HG03039 (cell line): Measurements from ENCODE around the gene BRINP2.

ENCODE experiments used
- ATAC-seq: cut with Tn5 transposase; IDR thresholded peaks from one replicate; pipeline ENCODE4 v1.9.1; 2021; ENCODE audit warnings: mild to moderate bottlenecking, moderate library complexity; ENCODE audit not compliant: unreplicated experiment

The BRINP2 gene

DNA sequence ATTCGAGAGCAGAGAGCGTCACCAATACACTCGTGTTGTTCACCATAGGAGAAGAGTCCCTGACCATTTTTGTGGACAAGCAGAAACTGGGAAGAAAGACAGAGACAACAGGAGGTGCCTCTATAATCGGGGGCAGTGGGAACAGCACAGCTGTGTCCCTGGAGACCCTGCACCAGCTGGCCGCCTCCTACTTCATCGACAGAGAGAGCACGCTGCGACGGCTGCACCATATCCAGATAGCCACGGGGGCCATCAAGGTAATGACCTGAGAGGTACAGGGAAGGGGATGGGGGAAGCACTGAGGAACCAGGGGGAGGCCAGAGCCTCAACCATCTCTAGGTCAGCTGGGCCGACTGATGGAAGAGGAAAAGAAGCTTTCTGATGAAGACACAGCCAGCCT is 86.4 kb downstream of the BRINP2 start:
- ATAC-seq = no peak

DNA sequence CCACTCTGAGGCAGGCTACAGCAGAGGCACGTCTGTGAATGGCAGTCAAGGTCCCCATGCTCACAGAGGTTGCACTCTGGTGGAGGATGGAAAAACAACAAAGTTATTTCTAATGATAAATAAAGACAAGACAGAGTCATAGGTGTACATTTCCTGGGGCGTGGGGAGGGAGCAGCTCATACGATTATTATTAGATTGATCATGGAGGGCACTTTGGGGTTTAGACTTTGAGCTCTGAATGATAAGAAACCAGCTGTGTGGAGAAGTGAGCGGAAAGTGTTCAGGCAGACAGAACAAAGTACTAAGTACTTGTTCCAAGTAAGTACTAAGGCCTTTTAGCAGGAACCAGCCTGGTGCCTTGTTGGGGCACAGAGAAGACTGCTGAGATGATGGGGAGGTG is 86.8 kb downstream of the BRINP2 start:
- no peak for ATAC-seq

DNA sequence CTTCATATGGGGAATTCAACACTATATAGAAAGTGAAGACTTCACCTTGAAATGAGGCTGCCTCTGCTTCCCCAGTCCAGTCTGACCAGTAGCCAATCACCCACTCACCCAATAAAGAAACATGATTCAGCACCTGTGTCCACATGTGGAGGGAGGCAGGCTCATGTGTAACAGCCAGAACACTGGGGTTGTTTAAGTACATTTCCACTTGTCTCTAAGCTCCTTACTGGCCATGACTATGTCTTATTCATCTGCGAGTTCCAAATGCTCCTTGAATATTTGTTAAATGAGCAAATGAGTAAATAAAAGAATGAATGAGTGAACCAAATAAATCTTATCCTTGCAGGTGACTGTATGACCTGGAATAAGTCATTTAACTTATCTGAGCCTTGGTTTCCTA is 100.1 kb downstream of the BRINP2 start:
- no peak for ATAC-seq

DNA sequence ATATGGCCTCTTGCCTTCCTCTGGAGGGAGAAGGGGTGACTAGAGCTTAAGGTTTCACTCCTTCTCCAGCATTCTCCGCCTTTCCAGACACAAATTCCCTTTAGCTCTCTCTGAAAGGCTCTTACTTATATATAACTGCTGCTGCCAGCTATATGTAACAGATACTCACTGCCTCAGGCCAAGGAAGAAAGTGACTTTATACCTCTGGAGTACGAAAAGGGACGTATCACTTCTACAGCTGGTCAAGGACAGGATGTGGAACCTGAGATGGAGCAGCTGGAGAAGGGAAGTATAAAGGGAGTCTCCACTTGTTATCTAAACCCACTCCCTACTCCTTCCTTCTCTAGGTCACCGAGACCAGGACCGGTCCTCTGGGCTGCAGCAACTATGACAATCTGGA is 102.4 kb downstream of the BRINP2 start:
- ATAC-seq = no peak

DNA sequence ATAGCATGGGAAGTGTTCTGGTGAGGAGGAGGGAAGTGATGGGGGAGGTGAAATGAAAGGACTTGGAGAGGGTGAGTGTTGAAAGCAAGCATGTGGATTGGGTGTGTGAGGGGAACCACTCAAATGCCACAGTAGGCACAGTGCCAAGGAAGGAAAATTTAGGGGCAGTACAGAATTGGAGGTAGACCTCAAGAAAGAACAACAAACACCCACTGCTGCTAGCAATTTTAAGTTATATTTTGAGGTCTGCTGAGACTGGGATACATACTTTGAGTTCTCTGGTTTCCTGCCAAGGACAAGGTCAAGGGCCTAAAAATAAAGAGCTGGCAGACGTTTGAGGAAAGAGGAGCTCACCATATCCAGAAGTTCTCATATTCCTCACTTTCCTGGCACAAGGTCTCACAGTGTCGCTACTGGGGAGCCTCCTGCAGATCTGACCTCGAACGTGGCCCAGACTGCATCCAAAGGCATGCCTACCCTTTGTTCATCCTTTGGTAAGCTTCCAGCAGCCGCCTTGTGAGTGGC is 104.0 kb downstream of the BRINP2 start:
- ATAC-seq = no peak

DNA sequence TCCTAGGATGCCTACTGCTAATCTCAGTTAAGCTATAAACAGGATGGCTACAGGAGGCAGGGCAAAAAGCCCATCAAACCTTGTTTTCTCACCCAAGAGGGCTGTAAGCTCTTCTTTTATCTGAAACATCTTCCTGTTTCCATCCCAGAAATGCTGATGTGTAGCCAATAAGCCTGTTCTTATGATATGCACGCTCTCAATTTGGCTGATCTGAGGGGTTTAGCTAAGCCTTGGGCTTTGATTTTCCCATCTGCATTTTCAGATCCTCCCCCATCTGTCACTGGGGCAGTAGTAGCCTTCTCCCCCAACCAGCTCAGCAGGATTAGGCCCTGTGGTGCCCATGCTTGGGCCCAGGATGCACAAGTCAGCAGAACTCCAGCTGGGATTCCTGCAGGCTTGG is 105.0 kb downstream of the BRINP2 start:
- no peak for ATAC-seq

DNA sequence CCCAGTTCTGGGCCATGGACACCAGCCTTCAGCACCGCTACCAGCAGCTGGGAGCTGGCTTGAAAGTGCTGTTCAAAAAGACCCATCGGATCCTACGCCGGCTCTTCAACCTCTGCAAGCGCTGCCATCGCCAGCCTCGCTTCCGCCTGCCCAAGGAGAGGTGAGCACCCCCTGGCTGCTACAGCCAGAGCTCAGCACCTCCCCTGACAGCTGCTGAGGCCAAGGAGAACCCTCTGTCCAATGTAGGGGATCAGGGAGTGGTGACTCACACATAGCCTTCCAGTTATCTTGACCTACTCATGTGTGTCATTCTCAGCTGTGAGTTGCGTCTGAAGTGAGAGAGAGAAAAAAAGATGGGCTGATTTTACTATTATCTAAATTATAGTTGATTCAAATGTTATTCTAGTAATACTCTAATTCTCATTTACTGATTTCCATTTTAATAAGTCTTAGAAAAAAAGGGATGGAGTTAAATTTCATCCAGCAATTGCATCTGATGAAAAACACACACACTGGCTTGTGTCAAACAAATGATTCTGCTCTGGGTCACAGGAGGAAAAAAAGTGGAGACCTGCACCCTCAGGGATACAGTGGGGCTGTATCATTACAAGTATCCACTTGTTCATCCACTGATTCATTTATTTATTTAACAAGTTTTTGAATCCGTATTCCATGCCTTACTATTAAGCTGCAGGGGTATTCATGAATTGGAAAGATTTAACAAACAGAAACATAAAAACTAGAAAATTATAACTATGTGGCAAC is 108.0 kb downstream of the BRINP2 start:
- no peak for ATAC-seq

DNA sequence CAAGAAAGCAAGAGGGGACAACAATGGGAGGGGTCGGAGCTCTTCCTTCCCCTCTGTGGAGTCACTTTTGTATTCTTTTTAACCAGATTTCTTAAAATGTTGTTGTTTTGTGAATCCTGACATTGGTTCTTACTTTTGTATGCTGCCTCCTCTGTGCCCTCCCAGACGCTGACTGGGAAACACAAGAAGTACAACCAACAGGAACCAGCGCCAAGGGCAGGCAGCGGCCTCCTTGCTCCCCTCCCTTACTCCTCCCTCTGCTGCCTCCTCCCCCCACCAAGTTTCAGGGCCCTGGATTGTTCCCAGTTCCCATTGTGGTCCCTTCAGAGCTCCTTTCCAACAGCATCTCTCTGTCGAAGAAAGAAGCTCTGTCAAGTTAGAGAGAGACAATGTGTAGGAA is 111.1 kb downstream of the BRINP2 start:
- no peak for ATAC-seq

DNA sequence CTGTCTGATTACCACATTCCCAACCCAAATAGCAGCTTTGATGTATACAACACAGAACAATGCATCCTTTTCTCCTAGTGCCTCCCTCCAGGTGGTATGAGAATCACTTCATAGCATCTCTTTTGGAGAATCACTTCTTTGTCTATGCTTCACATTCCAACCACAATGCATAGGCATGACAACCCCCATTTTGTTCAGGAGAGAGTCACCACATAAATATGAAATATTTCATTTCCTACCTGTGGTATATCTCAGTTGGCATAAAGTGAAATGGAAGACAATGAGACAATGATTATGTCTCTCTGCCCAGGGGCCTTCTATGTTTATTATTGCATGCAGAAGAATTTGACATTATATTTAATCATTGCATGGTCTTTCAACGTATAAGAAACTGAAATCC is 112.2 kb downstream of the BRINP2 start:
- no peak for ATAC-seq

DNA sequence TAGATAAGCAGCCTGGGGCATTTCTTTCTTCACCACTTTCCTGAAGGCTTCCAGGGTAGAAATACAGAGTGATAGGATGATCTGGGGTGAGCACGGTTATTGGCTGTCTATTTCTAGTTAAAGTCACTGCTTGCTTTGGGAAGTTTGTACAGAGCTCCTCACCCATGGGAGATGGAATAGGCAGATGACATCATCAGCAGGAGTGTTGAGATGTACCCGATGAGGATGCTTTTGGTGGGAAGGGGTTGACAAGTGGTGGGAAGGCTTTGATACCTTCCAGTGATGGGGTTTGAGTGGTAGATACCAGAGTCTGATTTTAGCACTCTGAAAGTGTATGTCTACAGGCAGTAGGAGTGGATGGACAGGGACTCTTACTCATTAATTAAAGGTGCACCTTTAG is 112.6 kb downstream of the BRINP2 start:
- ATAC-seq = no peak

DNA sequence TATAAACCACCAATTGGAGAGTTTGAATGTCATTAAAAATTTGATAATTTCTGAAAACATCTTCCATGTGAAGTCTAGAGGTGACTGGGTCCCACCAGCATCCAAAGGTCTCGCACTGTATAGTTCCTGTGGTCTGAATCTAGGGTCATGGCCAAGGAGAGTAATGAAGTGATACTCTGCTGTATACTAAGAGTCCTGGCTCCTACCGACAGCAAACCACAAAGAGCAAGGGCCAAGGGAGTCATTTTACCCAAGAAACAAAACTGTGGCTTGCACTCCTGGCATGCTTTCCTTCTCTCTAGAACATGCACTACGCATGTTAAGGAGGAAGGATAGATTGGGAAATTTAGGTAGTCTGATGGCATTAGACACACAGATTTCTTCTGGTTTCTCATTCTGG is 115.6 kb downstream of the BRINP2 start:
- no peak for ATAC-seq

DNA sequence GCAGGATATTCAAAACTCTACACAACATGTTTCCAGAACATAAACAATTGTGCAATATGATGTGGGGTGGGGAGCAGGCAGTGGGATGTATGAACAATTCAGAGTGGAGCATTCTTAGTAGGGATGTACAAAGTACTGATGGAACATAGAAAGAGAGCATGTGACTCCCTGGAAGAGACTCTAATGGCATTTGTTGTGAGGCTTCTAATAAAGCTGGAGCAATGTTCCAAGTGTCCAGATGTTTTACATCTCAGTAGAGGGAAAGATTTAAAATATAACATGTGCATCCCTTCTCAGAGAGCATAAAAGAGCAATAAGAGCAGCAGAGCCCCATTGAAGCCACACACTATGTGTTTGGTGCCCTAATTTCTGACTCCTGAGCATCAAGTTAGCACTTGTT is 116.5 kb downstream of the BRINP2 start:
- ATAC-seq = no peak

DNA sequence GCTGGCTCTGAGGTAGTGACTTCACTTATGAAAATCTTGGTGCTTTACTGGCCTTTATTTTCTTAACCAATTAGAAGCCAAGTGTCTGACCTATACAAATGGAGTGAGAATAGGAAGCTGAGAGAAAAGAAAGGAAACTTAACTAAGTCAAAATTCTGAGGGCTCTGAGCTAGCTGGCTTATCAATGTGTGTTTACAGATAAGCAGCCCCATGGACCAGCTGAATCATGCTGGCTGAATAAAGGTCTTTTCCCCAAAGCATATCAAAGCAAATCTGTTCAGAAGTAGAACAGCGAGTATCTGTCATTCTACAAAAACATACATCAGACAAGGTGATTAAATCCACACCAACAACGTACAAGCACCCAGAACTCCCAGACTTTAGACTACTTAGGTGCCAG is 117.2 kb downstream of the BRINP2 start:
- ATAC-seq = no peak

DNA sequence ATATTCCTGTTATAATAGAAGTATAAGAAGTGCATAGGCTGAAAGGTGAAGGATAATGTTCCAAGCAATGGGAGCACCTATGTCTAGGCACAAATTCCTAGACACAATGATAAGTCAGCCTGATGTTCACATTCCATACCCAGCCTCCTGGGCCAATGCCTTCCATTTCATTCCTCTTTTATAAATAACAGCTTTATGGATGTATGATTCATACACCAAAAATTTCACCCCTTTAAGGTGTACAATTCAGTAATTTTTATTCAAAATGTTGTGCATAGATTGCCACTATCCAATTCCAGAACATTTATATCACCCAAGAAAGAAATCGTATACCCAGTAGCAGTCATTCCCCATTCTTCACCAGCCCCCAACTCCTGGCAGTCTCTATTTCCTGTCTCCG is 118.8 kb downstream of the BRINP2 start:
- no peak for ATAC-seq

DNA sequence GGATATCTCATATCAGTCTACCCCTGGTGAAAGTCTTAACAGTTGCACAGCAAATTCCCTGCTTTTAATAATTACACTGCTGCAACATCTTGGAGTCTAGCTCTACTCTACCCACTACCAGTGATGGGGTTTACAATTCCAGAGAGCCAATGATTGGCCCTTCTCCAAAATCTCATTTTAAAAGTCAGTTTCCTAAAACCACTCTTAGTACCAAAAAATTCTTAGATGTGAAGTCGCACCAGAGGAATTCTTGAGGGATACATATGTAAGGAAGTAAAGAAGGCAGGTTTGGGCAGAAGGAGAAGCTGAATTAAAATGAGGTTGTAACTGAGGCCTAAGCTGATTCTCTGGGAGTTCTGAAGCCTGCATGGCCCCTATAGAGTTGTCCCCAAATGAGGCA is 129.7 kb downstream of the BRINP2 start:
- no peak for ATAC-seq

DNA sequence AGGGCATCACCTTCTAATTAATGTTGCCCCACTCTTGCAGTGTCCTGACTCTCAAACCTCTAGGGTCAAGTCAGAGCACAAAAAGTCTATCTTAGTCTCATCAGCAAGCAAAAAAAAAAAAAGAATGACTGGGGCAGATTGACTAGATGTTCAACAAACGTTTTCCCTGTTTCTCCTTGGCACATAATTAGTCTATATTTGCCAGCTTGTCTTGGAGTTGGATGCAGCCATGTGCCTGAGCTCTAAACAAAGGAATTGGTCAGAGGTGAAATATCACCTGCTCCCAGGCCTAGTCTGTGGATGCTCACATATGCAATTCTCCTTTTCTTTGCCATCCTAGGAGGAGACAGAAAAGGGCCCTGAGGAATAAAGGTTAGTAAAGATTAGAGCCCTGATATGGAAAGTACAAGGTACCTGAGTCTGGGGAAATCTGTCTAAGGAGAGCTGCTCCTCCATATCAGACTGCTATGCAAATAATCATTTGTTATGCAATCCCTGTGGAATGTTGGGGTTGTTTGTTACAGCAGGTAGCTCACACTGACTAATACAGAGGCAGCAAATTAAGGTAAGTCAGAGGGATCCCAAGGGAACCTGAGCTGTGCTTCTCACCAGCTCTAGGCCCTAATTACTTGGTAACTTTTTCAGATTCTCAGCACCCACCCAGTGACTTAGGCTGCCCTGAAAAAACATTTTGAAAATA is 130.8 kb downstream of the BRINP2 start:
- ATAC-seq = no peak

DNA sequence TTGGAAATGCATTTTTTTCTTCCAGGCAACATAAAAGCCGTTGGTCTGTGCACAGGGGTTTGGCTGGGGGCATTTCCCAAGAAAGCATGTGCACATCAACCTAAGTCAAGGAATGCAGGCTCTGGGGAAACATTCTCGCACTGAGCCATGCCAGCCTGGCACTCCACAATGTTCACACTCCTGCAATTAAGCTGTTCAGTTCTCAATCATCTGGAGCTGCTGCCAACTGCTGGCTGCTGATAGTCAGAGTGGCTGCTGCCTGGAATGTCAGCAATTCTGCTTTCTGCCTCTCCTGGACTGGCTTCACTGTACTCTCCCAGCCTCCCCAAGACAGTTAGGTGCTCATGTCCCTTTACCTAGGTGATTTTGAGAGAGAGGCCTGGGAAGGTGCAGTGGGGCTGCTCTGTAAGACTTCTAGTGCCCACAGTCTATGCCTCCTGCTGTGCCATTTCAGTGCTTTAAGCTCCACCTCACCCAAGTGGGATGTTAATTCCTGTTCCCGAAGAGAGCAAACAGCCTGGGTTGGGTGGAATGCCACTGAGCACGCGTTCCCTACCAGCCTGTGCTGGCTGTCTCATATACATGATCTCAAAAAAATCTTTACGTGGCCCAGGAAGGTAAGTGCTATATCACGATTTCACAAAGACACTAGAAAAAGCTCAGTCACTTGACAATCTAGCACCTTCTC is 131.7 kb downstream of the BRINP2 start:
- no peak for ATAC-seq

DNA sequence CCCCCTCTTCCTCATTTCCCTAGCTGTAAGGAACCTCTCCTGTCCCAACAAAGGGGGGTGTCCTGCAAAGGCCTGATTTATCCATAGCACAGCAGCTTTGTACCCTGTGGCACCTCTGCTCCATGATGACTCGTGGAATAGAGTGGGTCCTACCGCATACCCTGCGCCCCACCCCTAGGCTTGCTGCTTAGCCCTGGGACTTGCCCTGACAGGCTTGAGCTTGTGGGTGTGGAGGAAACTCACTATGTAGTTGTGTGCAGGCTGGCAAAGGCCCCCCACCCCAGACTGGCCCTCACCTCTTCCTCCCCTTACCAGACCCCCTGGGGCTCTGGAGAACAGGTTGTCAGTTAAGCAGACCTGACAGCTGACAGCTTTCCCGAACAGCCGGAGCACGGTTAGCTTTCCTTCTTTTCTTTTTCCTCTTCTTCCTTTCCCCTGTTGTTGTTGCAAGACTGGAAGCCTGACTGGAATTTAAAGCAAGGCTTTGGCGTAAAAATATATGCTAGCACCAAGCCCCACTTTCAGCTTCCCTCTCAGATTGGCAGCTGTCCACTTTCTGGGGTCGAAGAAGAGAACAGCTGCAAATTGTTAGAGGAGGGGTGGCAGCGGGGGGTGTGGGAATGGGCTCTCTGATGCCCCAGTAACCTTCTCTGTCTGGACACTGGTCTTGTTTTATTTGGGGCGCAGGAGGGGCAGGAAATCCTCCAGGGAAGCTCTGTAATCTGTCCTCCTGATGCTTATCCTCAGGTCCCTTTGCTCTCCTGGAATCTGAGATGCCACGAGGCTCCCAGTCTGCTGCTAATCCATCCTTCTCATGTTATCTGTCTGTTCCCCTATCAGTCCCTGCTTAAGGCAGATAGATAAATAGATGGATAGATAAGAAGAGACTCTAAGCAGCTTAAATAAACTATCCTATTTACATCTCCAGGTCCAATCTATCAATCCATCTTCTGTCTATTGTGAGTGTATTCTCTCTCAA is 134.6 kb downstream of the BRINP2 start:
- ATAC-seq = no peak

DNA sequence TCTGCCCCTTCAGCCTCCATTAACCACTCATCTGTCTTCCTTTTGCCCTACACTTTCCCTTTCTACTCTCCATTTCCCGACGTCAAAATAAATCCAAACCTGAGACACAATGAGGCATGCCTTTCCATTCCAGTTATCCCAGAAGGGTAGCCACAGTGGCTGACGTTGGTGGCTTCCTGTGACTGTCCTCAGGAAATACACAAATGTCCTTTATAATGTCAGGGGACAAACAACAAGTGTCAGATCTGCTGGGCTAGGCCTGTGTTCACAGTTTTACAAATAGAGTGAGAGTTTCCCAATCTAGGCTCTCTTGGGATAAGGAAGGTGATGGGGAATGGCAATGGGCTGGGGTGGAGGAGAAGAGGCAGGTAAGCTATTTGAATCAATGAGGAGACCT is 135.3 kb downstream of the BRINP2 start:
- no peak for ATAC-seq

DNA sequence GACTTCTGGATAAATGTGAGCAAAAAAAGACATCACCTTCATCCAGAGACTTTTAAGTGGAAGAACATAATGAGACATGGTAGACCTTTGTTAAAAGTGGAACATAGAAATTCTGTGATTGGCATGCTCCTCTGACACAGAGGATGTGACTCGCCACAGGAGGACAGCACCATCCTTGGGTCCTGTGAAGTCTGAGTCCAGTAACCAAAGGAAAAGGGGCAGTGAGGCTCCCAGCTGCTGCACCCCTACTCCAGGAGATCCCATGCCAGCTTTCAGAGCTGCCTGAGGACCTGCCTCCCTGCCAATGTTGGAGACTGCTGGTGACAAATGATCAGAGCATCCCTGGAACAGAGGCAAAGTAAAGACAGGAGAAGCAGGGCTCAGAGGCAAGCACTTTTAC is 136.2 kb downstream of the BRINP2 start:
- ATAC-seq = no peak

DNA sequence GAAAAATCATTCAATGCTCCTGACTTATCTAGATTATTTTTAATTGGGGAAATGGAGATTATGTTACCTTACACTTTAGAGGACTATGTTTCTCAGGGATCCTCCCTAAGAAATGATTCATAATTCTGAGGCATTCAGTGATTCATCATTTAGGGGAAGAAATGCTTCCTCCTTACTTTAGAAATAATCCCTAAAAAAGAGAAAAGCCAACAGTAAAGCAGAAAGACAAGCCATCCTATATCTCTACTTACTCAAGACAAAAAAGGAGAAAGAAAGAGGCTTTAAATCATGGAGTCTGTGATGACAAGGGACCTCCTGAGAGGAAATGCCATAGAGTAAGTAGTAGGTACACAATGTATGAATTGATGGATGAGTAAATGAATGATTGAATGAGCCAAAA is 137.0 kb downstream of the BRINP2 start:
- no peak for ATAC-seq
